Endothelial cell of umbilical vein (primary cell): ENCODE results near the gene CCHCR1. TPM values are rescaled to one million over a fixed set of nuclear protein-coding genes. Genes with fewer than 3 reads are reported as not detected.

Experiments
- BruUV-seq: library from RNA; stranded (reverse); fragments of 400-500 nt; replicated peaks from 2 replicates; lab custom pipeline; 2021; lab: Mats Ljungman, UMichigan
- CTCF ChIA-PET: fragments of 300-600, 350-600 bp; sonication (Branson Sonifier 250); formaldehyde crosslinking; loops from one replicate; lab custom pipeline; 2021; ENCODE audit warnings: antibody characterized with exemption, inconsistent platforms; lab: Charles Lee
- POLR2A ChIA-PET: fragments of 300-600, 350-600 bp; sonication (Branson Sonifier 250); formaldehyde crosslinking; loops from one replicate; lab custom pipeline; 2021; ENCODE audit warnings: antibody characterized with exemption, inconsistent platforms; lab: Charles Lee
- DNase-seq: peaks from one replicate; pipeline ENCODE4 v3.0.0-alpha.2; 2011; ENCODE audit warnings: low read depth, low spot score
- FAIRE-seq: peaks from 2 replicates; lab custom pipeline; 2011; peaks lifted over from hg19 to GRCh38; lab: Jason Lieb, UNC
- H2AFZ ChIP-seq: 2 replicates; pipeline ENCODE4 v1.6.0; 2012; ENCODE audit warnings: low read depth, low read length, control low read depth, inconsistent platforms
- H3K27ac ChIP-seq: 2 replicates; pipeline ENCODE4 v1.5.1; 2011; ENCODE audit warnings: low read depth, mild to moderate bottlenecking, control low read depth, low read length, moderate library complexity; ENCODE audit not compliant: insufficient read depth
- H3K27me3 ChIP-seq, 2 experiments: 2 replicates each; pipeline versions ENCODE4 v1.6.0 to v1.6.1; 2011; ENCODE audit warnings: low read length in 2 of 2, mixed read lengths in 1 of 2; ENCODE audit not compliant: control insufficient read depth in 2 of 2, insufficient read depth in 2 of 2
- H3K36me3 ChIP-seq, 2 experiments: 2 replicates in 1 of 2; 3 replicates in 1 of 2; pipeline ENCODE4 v1.5.1; 2011; ENCODE audit warnings: low read length in 2 of 2, mild to moderate bottlenecking in 1 of 2, moderate library complexity in 1 of 2; ENCODE audit not compliant: control insufficient read depth in 2 of 2, insufficient read depth in 2 of 2; ENCODE audit errors: extremely low read depth in 1 of 2
- H3K4me1 ChIP-seq: 3 replicates; pipeline ENCODE4 v1.5.1; 2011; ENCODE audit warnings: mild to moderate bottlenecking, low read length; ENCODE audit not compliant: control insufficient read depth, insufficient read depth; ENCODE audit errors: extremely low read depth
- H3K4me2 ChIP-seq: 2 replicates; pipeline ENCODE4 v1.6.1; 2011; ENCODE audit warnings: low read length, control low read depth, mixed read lengths; ENCODE audit not compliant: insufficient read depth
- H3K4me3 ChIP-seq, 3 experiments: fragments of 200-600 bp in 1 of 3; sonication (generic), shearing (Covaris generic) in 1 of 3; replicated peaks in 1 of 3; 2 replicates each; pipeline ENCODE4 v1.5.1; 2011 to 2016; ENCODE audit warnings: control low read depth in 3 of 3, low read length in 3 of 3, mild to moderate bottlenecking in 2 of 3, inconsistent platforms in 1 of 3, low read depth in 1 of 3, moderate library complexity in 1 of 3; ENCODE audit not compliant: insufficient read depth in 1 of 3
- H3K79me2 ChIP-seq: 2 replicates; pipeline ENCODE4 v1.6.0; 2012; ENCODE audit warnings: low read length, inconsistent platforms; ENCODE audit not compliant: control insufficient read depth, insufficient read depth
- H3K9ac ChIP-seq: replicated peaks from 2 replicates; pipeline ENCODE3; 2011; ENCODE audit warnings: low read length, control low read depth; ENCODE audit not compliant: insufficient read depth; ENCODE audit errors: extremely low read depth
- H3K9me1 ChIP-seq: replicated peaks from 3 replicates; pipeline ENCODE4 v1.6.0; 2011; ENCODE audit warnings: mild to moderate bottlenecking, low read length; ENCODE audit not compliant: control insufficient read depth, insufficient read depth; ENCODE audit errors: extremely low read depth
- H3K9me3 ChIP-seq: replicated peaks from 2 replicates; pipeline ENCODE4 v1.5.1; 2012; ENCODE audit warnings: low read length, inconsistent platforms; ENCODE audit not compliant: control insufficient read depth, insufficient read depth
- H4K20me1 ChIP-seq: replicated peaks from 2 replicates; pipeline ENCODE3; 2011; ENCODE audit warnings: mild to moderate bottlenecking, low read length; ENCODE audit not compliant: control insufficient read depth, insufficient read depth; ENCODE audit errors: extremely low read depth
- EZH2 ChIP-seq: IDR thresholded peaks from 2 replicates; pipeline ENCODE4 v1.6.1; 2012; ENCODE audit warnings: borderline replicate concordance, low read depth, mild to moderate bottlenecking, moderate library complexity, low read length, inconsistent platforms; ENCODE audit not compliant: severe bottlenecking
- FOS ChIP-seq: IDR thresholded peaks from 2 replicates; pipeline ENCODE4 v1.6.1; 2011; ENCODE audit warnings: mild to moderate bottlenecking, low read length, moderate library complexity, borderline replicate concordance; ENCODE audit not compliant: insufficient read depth
- GATA2 ChIP-seq: IDR thresholded peaks from 2 replicates; pipeline ENCODE4 v1.7.0; 2011; ENCODE audit warnings: low read depth, mild to moderate bottlenecking, moderate library complexity, mixed read lengths, low read length; ENCODE audit not compliant: insufficient read length, insufficient read depth
- JUN ChIP-seq: IDR thresholded peaks from 2 replicates; pipeline ENCODE4 v1.6.1; 2011; ENCODE audit warnings: borderline replicate concordance, low read depth; ENCODE audit not compliant: insufficient read length, insufficient read depth
- MYC ChIP-seq: IDR thresholded peaks from one replicate; pipeline ENCODE4 v1.6.1; 2011; ENCODE audit warnings: mild to moderate bottlenecking, low read depth, low read length
- POLR2A ChIP-seq: IDR thresholded peaks from 2 replicates; pipeline ENCODE4 v1.6.1; 2012; ENCODE audit warnings: low read depth, mild to moderate bottlenecking, control low read depth, low read length
- POLR2AphosphoS5 ChIP-seq: IDR thresholded peaks from 2 replicates; pipeline ENCODE4 v1.6.1; 2012; ENCODE audit warnings: low read depth, mild to moderate bottlenecking, control low read depth, low read length, moderate library complexity; ENCODE audit not compliant: insufficient read depth
- dilution Hi-C: fragments of 300-500 bp; cut with MboI; formaldehyde crosslinking; loops from one replicate; pipeline ENCODE4 v1.15.0; 2019; ENCODE audit warnings: low sequenced_read_pairs; ENCODE audit not compliant: extremely low pct_ligation_motif_present
- intact Hi-C: fragments of 100-400 bp; cut with micrococcal nuclease; formaldehyde crosslinking; loops from one replicate; pipeline ENCODE4 v1.10.0; 2022
- polyA plus RNA-seq, 4 experiments: library from polyadenylated mRNA; depleted of rRNA in 3 of 4; stranded (reverse) in 3 of 4; unstranded in 1 of 4; fragments of >200 nt; gene quantifications; 2 replicates each; pipeline versions ENCODE4 v1.2.1 to v1.2.3, GENCODE V29; 2011 to 2012; ENCODE audit warnings: missing spikeins in 1 of 4
- total RNA-seq: library from RNA; stranded (reverse); gene quantifications from 2 replicates; pipeline ENCODE4 v1.2.3, GENCODE V29; 2021
- TF ChIP-seq, protein P1 (sequence below), 2 donors: IDR thresholded peaks; 1 replicate in 1 of 2; 2 replicates in 1 of 2; pipeline ENCODE4 v1.5.1; 2011; ENCODE audit warnings: low read length in 2 of 2, mild to moderate bottlenecking in 2 of 2, moderate library complexity in 2 of 2, control low read depth in 1 of 2, inconsistent platforms in 1 of 2, low read depth in 1 of 2; ENCODE audit not compliant: insufficient read depth in 1 of 2; ENCODE audit errors: extremely low read depth in 1 of 2
- TF ChIP-seq, protein P2 (sequence below): IDR thresholded peaks from 2 replicates; pipeline ENCODE4 v1.6.1; 2011; ENCODE audit not compliant: insufficient read depth, insufficient read length

The CCHCR1 gene
- total and polyA plus RNA-seq, 2 donors (not counting 3 experiments of a cell fraction or from before 2014, with no cell fraction given): 12.8 to 23.2 TPM

DNA sequence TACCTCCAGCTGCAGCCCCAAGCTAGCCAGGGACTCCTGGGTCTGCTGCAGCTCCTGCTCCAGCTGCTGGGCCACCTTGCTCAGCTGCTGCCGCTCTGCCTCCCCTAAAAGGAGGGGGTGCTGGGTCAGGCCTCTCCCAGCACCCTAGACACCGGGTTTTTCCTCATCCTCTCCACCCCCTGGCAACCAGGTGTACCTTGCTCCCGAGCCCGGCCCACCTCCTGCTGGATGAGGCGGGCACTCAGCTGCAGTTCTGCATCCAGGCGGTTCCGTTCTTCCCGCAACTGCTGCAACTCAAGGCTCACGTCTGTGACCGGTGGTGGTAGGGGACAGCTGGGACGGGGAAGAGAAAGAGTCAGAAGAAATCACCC, 12.6 kb downstream of the CCHCR1 start:
- intact Hi-C loops: no loop called here
- Histone ChIP-seq H3K79me2 (no peaks in the 10 kb centered on the region), H3K27ac (no peak overlapping the region), H3K9ac (no peak overlapping the region), H3K4me2 (no peak overlapping the region), H3K4me3 (no peak overlapping the region), H3K9me1 (no peaks in the 10 kb centered on the region), H4K20me1 (no peaks in the 10 kb centered on the region), H3K4me1 (peaks cover 3% of the 10 kb centered on the region), H3K27me3 (no peaks in the 10 kb centered on the region), H3K9me3 (no peaks in the 10 kb centered on the region), H3K36me3 (peaks cover 0 to 15% of the 10 kb centered on the region in 2 experiments), H2AFZ (no peak overlapping the region)
- CTCF ChIA-PET: interaction anchor here (1.6 kb wide), 1 partner anchor 48 kb away, joined by 8 read pairs; no protein-coding TSS in a partner anchor
- DNase-seq (no peak), FAIRE-seq (no peak)
- POLR2A ChIA-PET: no interaction called here
- no TSS peak for BruUV-seq
- dilution Hi-C loops: no loop called here
- TF ChIP-seq JUN (no peak), EZH2 (no peak), MYC (no peak), POLR2AphosphoS5 (no peak), GATA2 (no peak), FOS (no peak), POLR2A (no peak)
- TF ChIP-seq, protein P1, sequence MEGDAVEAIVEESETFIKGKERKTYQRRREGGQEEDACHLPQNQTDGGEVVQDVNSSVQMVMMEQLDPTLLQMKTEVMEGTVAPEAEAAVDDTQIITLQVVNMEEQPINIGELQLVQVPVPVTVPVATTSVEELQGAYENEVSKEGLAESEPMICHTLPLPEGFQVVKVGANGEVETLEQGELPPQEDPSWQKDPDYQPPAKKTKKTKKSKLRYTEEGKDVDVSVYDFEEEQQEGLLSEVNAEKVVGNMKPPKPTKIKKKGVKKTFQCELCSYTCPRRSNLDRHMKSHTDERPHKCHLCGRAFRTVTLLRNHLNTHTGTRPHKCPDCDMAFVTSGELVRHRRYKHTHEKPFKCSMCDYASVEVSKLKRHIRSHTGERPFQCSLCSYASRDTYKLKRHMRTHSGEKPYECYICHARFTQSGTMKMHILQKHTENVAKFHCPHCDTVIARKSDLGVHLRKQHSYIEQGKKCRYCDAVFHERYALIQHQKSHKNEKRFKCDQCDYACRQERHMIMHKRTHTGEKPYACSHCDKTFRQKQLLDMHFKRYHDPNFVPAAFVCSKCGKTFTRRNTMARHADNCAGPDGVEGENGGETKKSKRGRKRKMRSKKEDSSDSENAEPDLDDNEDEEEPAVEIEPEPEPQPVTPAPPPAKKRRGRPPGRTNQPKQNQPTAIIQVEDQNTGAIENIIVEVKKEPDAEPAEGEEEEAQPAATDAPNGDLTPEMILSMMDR (IDR thresholded peaks at IDR 0.05; ENCODE audit: extremely low read depth in 1 of 2, insufficient read depth in 1 of 2, low read depth in 1 of 2, low read length in 2 of 2): no peak
- TF ChIP-seq, protein P2, sequence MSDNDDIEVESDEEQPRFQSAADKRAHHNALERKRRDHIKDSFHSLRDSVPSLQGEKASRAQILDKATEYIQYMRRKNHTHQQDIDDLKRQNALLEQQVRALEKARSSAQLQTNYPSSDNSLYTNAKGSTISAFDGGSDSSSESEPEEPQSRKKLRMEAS: no peak
